GM18907 (cell line): ENCODE measurements around the gene CERK.
"Not testable (repeated sequence)": the region's sequence is repeated elsewhere in the genome, so short reads cannot be mapped to it uniquely, and the experiment has no call there.

ENCODE experiments used
- ATAC-seq: cut with Tn5 transposase; IDR thresholded peaks from one replicate; pipeline ENCODE4 v1.9.1; 2021; ENCODE audit warnings: mild to moderate bottlenecking, moderate library complexity; ENCODE audit not compliant: unreplicated experiment

CERK gene

DNA sequence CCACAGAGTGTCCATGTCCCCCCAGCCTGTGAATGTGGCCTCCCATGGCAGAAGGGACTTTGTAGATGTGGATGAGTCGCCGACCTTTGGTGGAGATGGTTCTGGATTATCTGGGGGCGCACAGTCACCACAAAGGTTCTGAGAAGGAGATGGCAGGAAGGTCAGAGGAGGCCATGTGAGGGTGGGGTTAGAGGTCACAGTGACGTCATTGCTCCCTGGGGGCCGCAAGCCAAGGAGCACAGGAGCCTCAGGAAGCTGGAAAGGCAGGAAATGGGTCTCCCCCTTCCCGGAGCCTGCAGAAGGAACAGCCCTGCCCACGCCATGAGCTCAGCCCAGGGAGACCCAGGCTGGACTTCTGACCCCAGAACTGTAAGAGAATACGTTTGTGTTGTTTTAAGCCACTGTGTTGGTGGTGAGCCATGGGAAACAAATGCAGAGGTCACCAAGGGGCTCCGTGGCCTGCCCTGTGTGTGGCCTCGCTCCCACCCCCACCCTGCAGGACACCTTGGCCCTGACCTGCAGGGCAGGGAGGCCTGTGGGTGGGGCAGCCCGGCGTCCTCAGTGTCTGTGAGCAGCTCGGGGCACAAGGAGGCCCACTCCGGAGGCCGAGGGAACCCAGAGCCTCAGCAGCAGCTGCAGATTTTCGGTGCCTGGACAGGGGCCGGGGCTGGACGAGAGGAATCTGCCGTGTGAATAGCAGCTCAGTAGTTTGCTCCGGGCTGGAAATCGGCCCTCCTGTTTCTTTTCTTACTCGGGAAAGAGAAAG is 85.8 kb downstream of the CERK start:
- ATAC-seq = no peak

DNA sequence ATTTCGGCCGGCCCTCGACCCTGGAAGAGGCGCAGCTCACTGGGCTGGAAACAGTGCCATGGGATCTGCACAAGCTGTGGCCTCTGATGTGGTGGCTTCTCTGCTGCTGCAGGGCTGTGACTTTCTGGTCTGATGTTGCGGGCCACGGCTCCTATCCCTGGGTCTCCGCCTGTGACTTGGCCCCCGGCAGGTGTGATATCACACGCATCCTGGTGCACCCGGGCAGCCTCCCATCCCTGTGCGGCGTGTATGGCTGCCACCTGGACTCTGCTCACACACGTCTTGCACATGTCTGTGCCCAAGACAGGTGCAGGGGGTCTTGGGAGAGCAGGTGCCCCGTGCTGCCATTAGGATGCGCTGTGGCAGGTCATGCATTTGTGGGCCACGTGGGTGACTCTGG is 86.7 kb downstream of the CERK start:
- ATAC-seq = no peak

DNA sequence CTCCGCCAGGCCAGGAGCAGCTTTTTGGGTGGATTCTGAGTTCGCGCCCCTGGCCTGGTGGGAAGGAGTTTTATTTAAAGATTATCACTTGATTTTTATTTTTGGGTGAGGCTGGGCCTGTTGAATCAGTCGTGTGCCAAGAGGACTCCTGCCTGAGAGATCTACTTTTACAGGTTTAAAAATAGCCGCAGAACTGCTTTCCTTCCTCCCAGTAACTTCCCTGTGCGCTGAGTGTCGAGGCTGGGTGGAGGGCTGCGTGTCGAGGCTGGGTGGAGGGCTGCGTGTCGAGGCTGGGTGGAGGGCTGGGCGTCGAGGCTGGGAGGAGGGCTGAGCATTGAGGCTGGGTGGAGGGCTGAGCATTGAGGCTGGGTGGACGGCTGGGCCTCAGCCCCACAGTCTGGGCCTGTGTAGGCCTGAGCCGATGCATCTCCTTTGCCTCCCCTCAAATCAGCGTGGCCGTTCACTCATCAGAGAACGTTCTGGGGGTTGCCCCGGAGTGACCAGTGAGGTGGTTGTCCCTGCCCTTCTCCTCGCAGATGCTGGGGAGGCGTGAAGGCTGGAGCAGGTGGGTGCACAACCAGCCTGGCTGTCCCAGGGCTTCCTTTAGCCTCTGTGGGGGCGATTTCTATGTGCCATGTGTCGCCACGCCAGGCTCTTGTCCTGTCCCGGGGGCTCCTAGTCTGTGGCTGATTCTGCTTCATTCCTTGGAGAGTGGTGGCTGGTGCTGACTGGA is 87.8 kb downstream of the CERK start:
- no peak for ATAC-seq

DNA sequence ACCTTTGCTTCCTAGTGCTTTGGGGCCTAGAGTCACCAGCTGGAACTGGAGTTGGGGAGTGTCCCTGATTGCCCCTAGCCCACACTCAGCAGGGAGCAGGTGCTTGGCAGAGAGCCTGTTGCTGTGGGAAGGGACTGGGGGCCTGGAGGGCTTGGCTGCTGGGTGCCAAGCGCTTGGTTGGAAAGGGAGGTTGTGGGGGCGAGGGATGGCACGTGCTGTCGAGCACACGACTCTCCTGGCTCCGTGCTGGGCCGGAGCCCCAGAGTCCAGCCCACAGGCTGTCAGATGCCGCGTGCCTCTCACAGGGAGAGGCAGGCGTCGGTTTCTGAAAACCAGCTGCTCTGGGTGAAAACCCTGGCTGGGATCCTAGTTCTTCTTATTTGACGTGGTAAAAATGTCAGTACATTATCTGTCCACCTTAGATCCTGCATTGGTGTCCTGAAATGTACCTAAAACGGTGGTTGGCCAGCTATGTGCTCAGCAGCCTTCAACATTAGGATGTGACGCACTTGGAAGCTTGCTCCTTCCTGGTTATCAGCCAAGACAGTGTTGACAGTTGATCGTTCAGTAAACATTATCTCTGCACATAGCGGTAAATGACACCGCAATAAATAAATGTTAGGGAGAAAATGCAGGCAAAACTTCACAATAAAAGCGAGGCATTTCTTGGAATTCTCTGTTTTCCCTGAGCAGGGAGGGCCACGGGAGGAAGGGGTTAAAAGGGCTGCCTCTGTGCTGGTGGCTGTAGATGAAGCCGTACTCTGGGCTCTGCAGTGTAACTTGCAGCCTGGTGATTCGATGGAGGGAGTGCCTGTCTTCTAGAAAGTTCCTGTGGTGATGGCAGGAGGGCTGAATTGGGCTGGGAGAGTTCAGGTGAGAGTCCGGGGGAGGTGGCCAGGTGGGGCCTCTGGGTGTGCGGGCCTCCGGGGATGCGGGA is 88.6 kb downstream of the CERK start:
- no peak for ATAC-seq

DNA sequence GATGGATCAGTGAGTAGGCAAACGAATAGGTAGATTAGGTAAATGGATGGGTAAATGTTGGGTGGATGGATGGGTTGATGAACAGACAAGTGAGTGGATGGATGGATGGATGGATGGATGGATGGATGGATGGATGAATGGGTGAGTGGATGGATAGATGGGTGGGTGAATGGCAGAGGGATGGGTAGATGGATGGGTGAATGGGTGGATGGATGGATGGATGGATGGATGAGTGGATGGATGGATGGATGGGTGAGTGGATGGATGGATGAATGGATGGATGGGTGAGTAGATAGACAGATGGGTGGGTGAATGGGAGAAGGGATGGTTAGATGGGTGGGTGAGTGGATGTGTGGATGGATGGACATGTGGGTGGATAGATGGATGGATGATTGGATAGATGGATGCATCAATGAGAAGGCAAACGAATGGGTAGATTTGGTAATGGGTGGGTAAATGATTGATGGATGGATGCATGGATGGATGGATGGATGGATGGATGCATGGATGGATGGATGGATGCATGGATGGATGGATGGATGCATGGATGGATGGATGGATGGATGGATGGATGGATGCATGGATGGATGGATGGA is 89.7 kb downstream of the CERK start:
- ATAC-seq = not testable (repeated sequence)

DNA sequence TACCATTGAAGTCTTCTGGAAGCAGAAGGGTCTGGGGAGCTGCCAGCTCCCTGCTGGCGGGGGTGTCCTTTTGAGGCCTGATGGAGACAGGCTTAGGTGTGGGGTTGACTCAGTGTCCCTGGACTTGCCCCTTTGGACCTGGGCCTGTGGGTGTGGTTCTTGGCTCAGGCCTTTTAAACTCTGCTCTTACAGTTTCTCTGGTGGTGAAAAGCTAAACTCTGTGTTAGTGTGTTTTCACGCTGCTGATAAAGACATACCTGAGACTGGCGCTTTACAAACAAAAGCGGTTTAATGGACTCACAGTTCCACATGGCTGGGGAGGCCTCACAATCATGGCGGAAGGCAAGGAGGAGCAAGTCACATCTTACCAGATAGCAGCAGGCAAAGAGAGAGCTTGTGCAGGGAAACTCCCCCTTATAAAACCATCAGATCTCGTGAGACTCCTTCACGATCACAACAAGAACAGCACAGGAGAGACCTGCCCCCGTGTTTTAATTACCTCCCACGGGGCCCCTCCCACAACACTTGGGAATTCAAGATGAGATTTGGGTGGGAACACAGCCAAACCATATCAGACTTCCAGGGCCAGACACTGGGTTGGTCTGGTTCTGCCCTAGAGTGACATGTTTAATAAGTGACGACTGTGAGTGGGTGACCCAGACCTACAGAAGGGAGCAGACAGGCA is 91.4 kb downstream of the CERK start:
- no peak for ATAC-seq

DNA sequence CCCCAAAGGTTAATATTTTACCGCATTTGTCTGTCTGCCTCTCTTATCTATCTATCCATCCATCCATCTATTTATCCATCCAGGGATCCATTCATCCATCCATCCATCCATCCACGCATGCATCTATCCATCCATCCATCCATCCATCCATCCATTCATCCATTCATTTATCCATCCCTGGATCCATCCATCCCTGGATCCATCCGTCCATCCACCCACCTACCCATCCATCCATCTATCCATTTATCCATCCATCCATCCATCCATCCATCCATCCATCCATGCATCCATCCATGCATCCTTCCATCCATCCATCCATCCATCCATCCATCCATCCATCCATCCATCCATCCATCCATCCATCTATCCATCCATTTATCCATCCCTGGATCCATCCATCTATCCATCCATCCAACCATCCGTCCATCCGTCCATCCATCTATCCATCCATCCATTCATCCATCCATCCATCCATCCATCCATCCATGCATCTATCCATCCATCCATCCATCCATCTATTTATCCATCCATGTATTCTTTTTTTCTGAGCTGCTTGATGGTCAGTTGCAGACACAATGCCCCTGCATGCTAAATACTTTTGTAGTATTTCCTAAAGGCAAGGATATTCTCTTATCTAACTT is 95.1 kb downstream of the CERK start:
- ATAC-seq = not testable (repeated sequence)

DNA sequence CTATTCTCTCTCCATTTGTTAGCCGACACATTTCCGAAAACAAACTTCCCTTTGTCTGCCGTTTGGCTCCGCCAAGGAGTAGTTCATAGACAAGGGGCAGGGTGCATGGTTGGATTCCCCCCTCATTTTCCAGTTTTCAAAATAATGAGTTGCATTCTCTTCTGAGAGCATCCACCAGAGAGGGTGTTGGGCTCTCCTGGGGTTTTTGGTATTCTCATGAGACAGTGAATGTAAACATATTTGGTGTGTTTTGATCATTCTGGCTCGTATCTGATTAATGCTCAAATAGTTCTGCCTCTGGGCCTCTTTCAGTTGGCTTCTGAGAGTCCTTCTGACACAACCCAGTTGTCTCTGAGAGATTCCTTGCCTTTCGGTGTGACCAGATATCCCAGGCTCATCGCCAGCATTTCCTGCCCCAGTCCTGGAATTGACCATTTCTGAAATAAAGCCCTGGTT is 96.2 kb downstream of the CERK start:
- ATAC-seq = no peak

DNA sequence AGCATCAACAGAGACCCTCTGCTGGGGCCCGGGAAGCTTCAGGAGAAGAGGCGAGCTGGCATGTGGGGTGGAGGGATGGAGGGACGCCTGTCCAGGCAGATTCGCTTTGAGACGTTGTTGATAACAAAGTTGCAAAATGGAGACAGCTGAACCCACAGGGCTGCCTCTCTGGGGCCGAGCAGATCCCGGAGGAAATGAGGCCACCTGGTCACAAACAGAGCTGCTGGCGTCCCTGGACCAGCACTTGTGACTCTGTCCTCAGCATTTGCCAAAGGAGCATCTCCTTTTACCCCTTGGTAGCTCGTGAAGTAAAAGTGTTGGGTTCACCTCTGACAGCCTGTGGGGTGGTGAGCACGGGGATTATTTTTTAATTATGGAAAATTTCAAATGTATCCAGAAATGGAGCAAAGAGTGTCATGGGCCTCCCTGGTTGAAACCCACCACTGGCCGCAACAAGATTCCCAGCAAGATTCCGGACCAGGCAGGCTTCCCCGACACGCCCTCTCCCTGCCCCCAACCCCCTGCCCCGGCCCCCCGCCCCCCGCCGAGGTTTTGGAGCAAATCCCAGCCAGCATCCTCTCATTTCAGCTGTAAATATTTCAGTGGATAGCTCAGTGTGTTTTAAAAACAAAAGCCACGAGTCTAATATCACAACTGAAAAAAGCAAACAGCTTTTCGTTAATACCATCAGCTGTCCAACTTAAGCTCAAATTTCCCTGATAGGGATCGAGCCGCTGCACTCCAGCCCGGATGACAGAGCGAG is 97.6 kb downstream of the CERK start:
- ATAC-seq = no peak

DNA sequence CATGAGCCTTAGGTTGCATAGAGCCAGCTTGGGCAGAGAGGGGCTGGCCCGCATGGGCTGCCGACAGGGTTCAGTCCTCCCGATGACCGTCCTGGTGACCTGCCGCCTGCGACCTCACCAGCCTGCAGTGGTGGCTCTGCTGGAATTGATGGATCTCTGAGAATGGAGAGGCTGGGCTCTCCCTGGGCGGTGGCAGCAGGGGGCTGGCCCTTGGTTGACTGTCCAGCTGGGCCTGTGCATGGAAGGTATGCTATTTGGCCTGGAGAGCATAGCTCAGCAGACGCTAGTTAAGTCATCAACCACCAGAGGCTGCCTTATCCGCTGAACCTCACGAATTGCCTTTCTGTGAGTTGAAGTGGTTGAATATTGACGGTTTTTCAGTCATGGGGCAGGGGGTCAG is 98.2 kb downstream of the CERK start:
- no peak for ATAC-seq

DNA sequence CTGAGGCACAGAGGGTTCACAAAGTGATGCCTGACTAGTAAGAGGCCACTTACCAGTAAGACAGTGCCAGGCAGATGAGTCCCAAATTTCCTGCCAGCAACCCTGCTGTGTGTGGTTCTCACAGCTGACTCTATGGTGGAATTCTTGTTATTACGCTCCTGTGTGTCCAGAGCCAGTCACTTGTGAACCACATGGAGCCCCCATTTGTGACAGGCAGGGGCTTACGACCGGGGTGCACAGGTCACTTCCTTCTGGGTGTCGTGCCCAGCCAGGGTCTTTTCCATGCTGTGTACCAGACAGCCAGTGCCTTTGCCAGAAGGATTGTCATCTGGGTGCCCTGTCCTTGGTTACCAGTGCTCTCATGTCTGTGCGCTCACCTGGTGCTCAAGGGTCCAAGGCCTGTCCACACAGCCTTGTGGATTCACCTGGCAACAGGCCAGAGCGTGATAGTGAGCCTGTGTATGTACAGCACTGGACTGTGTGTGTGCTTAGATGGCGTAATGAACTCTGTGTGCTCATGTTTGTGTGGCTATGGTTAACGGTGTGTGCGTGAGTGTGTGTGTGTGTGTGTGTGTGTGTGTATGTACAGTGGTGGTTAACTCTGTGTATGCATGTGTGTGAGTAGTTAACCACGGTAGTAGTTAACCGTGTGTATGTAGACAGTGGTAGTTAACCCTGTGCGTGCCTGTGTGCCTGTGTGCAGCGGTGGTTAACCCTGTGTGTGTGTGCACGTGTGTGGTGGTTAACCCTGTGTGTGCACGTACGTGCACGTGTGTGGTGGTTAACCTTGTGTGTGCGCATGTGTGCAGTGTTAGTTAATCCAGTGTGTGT is 99.2 kb downstream of the CERK start:
- no peak for ATAC-seq

DNA sequence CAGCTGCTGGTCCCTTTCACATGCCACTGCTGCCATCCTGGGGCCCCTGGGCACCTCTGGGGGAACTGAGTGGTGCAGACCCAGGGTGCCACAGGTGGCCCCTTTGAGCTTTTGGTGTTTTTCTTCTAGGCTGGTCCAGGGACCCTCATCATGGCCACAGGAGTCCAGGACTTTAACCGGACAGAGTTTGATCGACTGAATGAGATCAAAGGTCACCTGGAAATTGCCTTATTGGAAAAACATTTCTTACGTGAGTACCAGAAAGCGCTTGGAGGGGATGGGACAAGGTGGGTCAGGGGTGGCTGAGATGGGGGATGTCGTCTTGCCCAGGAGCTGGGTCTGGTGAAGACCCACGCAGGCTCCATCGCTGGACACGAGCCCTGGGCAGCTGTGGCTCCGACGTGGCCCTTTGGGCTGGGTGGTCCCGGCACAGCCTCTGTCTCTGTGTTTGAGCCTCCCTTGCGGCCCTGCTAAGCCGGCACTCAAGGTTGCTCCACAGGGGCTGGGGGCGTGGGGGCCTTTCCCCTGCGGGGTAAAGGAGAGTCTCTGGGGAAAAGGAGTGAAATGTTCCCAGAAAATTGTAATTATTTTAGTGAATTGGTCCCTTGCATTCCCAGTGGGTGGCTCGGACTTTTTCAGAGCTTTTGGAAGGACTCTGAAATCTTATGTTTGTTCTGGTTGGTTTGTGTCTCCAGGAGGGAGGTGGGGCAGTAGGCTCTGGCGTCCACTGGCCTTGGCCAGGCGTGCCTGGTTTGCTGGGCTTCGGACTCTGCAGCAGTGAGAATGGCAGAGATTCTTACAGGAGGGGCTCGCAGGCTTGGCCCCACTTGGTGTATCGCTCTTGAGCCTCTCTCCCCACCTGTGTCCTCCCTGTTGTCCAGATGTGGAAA is 100.1 kb downstream of the CERK start:
- no peak for ATAC-seq

DNA sequence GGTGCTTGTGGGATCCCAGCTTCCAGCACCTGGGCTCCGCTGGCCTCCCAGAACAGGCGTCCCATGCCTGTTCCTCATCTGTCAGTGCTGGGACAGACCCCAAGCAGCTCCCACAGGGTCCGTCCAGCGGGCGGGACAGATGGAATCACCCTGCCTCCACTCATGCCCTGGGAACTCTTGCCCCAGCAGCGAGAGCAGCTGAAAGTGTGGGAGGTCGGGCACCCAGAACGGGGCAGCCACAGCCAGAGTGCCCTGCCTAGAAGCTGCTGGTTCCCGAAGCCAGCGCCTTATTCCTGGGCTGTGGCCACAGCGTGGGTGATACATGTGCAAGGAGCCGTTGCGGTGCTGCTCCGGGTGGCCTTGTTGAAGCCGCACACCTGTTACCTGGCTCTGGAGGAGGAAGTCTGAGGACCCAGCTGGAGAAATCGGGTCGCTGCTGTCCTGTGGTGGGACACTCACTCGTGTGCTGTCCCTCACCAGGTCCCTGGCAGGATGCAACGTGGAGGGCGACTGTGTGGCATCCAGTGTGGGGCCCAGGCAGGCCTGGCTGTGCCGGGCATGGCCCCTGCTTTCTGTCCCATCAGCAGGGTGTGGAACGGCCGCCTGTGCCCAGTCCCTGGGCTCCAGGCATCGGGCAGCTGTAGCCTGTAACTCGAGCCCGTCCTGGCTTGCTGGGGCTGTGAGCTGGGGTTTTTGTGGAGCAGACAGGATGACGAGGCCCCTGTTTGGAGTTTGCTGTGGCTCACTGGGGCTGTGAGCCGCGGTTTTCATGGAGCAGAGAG is 101.6 kb downstream of the CERK start:
- no peak for ATAC-seq

DNA sequence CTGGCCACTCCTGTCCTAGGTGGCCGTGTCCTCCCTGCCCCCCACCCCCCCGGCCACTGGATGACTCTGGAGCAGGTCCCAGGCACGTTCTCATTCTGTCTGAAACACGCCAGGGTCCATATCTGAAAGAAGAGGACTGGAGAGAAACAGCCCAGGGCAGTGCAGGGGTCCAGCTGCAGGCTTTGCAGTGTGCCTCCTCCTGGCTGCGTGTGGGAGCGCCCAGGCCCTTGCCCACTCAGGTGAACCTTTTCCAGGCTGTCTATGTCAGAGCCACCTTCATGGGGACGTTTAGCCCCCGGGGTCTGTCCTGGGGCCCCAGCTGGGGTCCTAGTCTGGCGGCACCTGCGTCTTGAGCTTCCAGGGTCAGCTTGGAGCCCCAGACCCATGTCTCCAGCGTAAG is 102.3 kb downstream of the CERK start:
- no peak for ATAC-seq

DNA sequence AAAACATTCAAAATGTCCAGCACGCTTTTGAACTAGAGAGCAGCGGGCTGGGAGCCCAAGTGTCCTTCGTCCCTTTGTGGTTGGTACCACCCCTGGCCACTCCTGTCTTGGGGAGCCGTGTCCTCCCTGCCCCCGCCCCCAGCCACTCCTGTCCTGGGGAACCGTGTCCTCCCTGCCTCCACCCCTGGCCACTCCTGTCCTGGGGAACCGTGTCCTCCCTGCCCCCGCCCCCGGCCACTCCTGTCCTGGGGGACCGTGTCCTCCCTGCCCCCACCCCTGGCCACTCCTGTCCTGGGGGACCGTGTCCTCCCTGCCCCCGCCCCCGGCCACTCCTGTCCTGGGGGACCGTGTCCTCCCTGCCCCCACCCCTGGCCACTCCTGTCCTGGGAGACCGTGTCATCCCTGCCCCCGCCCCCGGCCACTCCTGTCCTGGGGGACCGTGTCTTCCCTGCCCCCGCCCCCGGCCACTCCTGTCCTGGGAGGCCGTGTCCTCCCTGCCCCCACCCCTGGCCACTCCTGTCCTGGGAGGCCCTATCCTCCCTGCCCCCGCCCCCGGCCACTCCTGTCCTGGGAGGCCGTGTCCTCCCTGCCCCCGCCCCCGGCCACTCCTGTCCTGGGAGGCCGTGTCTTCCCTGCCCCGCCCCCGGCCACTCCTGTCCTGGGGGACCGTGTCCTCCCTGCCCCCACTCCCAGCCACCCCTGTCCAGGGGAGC is 102.9 kb downstream of the CERK start:
- not testable (repeated sequence) for ATAC-seq
